IMR-90 (cell line): Measurements from ENCODE around the gene ZNF701. TPM values are rescaled to one million over a fixed set of nuclear protein-coding genes. Genes with fewer than 3 reads are reported as not detected.
A peak's percentile ranks its signal among the peaks of the same experiment; 100 is the strongest.

Experiments
- ATAC-seq: fragments of 200-7000 bp; cut with Tn5 transposase; 2 replicates; pipeline ENCODE4 v1.9.1; 2020; ENCODE audit warnings: low read depth, mild to moderate bottlenecking, moderate library complexity
- BruUV-seq: library from RNA; stranded (reverse); fragments of 400-500 nt; replicated peaks from 2 replicates; lab custom pipeline; 2021; lab: Mats Ljungman, UMichigan
- CTCF ChIA-PET: fragments of 300-600 bp; formaldehyde crosslinking; extraction: SDS; loops from one replicate; lab custom pipeline; 2021; ENCODE audit warnings: antibody characterized with exemption; lab: Yijun Ruan, JAX
- POLR2A ChIA-PET: fragments of 300-600 bp; sonication (Branson Sonifier 250); formaldehyde crosslinking; loops from one replicate; lab custom pipeline; 2022; ENCODE audit warnings: antibody characterized with exemption; ENCODE audit not compliant: unreplicated experiment; lab: Charles Lee
- DNase-seq: peaks from one replicate; pipeline ENCODE4 v3.0.0; 2013
- H2AFZ ChIP-seq: replicated peaks from 2 replicates; pipeline ENCODE3; 2013; ENCODE audit warnings: low read length, mild to moderate bottlenecking; ENCODE audit not compliant: poor library complexity
- H2AK5ac ChIP-seq: 2 replicates; pipeline ENCODE4 v1.6.1; 2013; ENCODE audit warnings: low read depth, low read length, inconsistent platforms
- H2AK9ac ChIP-seq: replicated peaks from 2 replicates; pipeline ENCODE3; 2013; ENCODE audit warnings: mild to moderate bottlenecking, low read depth, low read length, moderate library complexity; ENCODE audit not compliant: poor library complexity
- H2BK120ac ChIP-seq: 2 replicates; pipeline ENCODE4 v1.6.1; 2013; ENCODE audit warnings: low read depth, low read length, inconsistent platforms
- H2BK15ac ChIP-seq: 3 replicates; pipeline ENCODE4 v1.6.1; 2013; ENCODE audit warnings: low read depth, low read length, inconsistent platforms
- H2BK20ac ChIP-seq: 2 replicates; pipeline ENCODE4 v1.6.1; 2013; ENCODE audit warnings: low read depth, mild to moderate bottlenecking, inconsistent platforms, low read length, moderate library complexity
- H2BK5ac ChIP-seq: 2 replicates; pipeline ENCODE4 v1.6.1; 2013; ENCODE audit warnings: mild to moderate bottlenecking, low read depth, low read length, inconsistent platforms; ENCODE audit not compliant: poor library complexity, severe bottlenecking
- H3K14ac ChIP-seq: replicated peaks from 2 replicates; pipeline ENCODE4 v1.6.1; 2013; ENCODE audit warnings: low read depth, low read length, inconsistent platforms
- H3K18ac ChIP-seq: 2 replicates; pipeline ENCODE4 v1.6.1; 2013; ENCODE audit warnings: low read depth, low read length, control low read depth
- H3K23ac ChIP-seq: 2 replicates; pipeline ENCODE4 v1.6.1; 2013; ENCODE audit warnings: low read depth, low read length, inconsistent platforms
- H3K27ac ChIP-seq: 2 replicates; pipeline ENCODE4 v1.5.1; 2013; ENCODE audit warnings: mild to moderate bottlenecking, control low read depth, low read length; ENCODE audit not compliant: insufficient read depth
- H3K27me3 ChIP-seq: 2 replicates; pipeline ENCODE4 v1.6.1; 2013; ENCODE audit warnings: low read length; ENCODE audit not compliant: control insufficient read depth, insufficient read depth
- H3K36me3 ChIP-seq: 2 replicates; pipeline ENCODE4 v1.6.1; 2013; ENCODE audit warnings: low read length, mixed read lengths; ENCODE audit not compliant: control insufficient read depth, insufficient read depth
- H3K4ac ChIP-seq: 2 replicates; pipeline ENCODE4 v1.6.1; 2013; ENCODE audit warnings: low read depth, low read length, inconsistent platforms
- H3K4me1 ChIP-seq: 2 replicates; pipeline ENCODE4 v1.6.1; 2013; ENCODE audit warnings: low read length, mixed read lengths; ENCODE audit not compliant: control insufficient read depth, insufficient read depth
- H3K4me2 ChIP-seq: 2 replicates; pipeline ENCODE4 v1.6.1; 2013; ENCODE audit warnings: low read depth, mild to moderate bottlenecking, control low read depth, low read length, moderate library complexity
- H3K4me3 ChIP-seq: 2 replicates; pipeline ENCODE4 v1.5.1; 2013; ENCODE audit warnings: low read depth, mild to moderate bottlenecking, control low read depth, low read length, moderate library complexity; ENCODE audit not compliant: insufficient read depth
- H3K56ac ChIP-seq: 2 replicates; pipeline ENCODE4 v1.6.1; 2013; ENCODE audit warnings: low read length, inconsistent platforms; ENCODE audit not compliant: insufficient read depth; ENCODE audit errors: extremely low read depth
- H3K79me1 ChIP-seq, 2 experiments: 2 replicates each; pipeline ENCODE4 v1.6.1; 2013; ENCODE audit warnings: low read length in 2 of 2, inconsistent platforms in 1 of 2, low read depth in 1 of 2
- H3K9ac ChIP-seq: 2 replicates; pipeline ENCODE4 v1.6.1; 2013; ENCODE audit warnings: low read depth, low read length, control low read depth
- H3K9me1 ChIP-seq: 2 replicates; pipeline ENCODE4 v1.6.1; 2013; ENCODE audit warnings: low read length, inconsistent platforms; ENCODE audit not compliant: insufficient read depth
- H3K9me3 ChIP-seq: 2 replicates; pipeline ENCODE4 v1.6.1; 2013; ENCODE audit warnings: low read length; ENCODE audit not compliant: control insufficient read depth, insufficient read depth
- H4K20me1 ChIP-seq: 2 replicates; pipeline ENCODE4 v1.6.1; 2013; ENCODE audit warnings: low read length, inconsistent platforms; ENCODE audit not compliant: insufficient read depth
- H4K5ac ChIP-seq: 2 replicates; pipeline ENCODE4 v1.6.1; 2013; ENCODE audit warnings: mild to moderate bottlenecking, low read depth, low read length, control low read depth
- H4K8ac ChIP-seq, 2 experiments: 2 replicates each; pipeline ENCODE4 v1.6.1; 2013; ENCODE audit warnings: low read depth in 2 of 2, low read length in 2 of 2, control low read depth in 1 of 2, inconsistent platforms in 1 of 2
- H4K91ac ChIP-seq: 2 replicates; pipeline ENCODE4 v1.6.1; 2013; ENCODE audit warnings: low read depth, low read length, inconsistent platforms; ENCODE audit not compliant: insufficient read depth
- BHLHE40 ChIP-seq: fragments of 150-350 bp; IDR thresholded peaks from 2 replicates; pipeline ENCODE4 v1.6.1; 2016; ENCODE audit warnings: mild to moderate bottlenecking, low read depth, low read length
- ELK1 ChIP-seq: fragments of 150-350 bp; IDR thresholded peaks from 2 replicates; pipeline ENCODE4 v1.6.1; 2016; ENCODE audit warnings: low read depth, mild to moderate bottlenecking, low read length, moderate library complexity, borderline replicate concordance
- RAD21 ChIP-seq: IDR thresholded peaks from 2 replicates; pipeline ENCODE4 v1.6.1; 2012; ENCODE audit warnings: low read length, improper control_type of control experiment
- WGBS, 2 experiments: methylation state at CpG; one replicate each; pipeline versions ENCODE4 v1.1.5 to v1.1.7; 2013; ENCODE audit warnings: missing lambda C conversion rate in 2 of 2; ENCODE audit not compliant: insufficient read length in 1 of 2; ENCODE audit errors: extremely low coverage in 2 of 2; 5-methylcytosine and 5-hydroxymethylcytosine counted together
- dilution Hi-C: fragments of 300-500 bp; cut with HindIII; formaldehyde crosslinking; loops from one replicate; pipeline ENCODE4 v1.14.3; 2018; ENCODE audit warnings: low sequenced_read_pairs; ENCODE audit not compliant: unreplicated experiment
- in situ Hi-C: fragments of 300-500 bp; cut with MboI; formaldehyde crosslinking; loops from 3 replicates; pipeline ENCODE4 v1.14.3; 2019; ENCODE audit warnings: low sequenced_read_pairs, inconsistent platforms, mixed read lengths
- intact Hi-C: fragments of 100-400 bp; cut with micrococcal nuclease; formaldehyde crosslinking; loops from 2 replicates; pipeline ENCODE4 v1.10.0; 2022
- polyA plus RNA-seq, 3 experiments: library from polyadenylated mRNA; depleted of rRNA; stranded (reverse); fragments of >200 nt; gene quantifications; 2 replicates each; pipeline ENCODE4 v1.2.3, GENCODE V29; 2012; ENCODE audit warnings: low replicate concordance in 1 of 3
- total RNA-seq: library from RNA; depleted of rRNA; stranded (reverse); fragments of >200 nt; gene quantifications from 2 replicates; pipeline ENCODE4 v1.2.3, GENCODE V29; 2012
- TF ChIP-seq, protein P1 (sequence below): fragments of 150-350 bp; IDR thresholded peaks from 2 replicates; pipeline ENCODE4 v1.6.1; 2017; ENCODE audit warnings: mild to moderate bottlenecking, antibody characterized with exemption, low read length, low read depth

The ZNF701 gene
- total and polyA plus RNA-seq, 2 of the 4 experiments (the other 2 are of a cell fraction) = 3.8 to 12.2 TPM

DNA sequence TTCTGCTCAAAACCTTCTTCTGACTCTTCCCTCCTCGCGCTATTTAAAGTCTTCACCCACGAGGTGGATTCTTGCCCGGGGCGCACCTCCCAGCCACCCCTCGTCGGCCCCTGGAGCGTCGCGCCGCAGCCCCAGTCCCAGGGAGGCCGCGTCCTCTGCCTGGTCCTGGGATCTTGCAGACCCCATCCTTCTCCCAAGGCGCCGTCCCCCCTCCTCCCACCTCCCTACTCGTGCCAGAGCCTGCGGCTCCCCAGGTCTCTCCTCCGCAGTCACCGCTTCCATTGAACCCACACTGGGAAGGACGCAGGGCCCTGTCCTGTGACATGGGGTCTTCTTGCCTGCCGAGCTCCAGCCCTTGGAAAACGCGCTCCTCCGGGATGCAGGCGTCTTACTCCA is 42.1 kb upstream of the ZNF701 start:
- in situ Hi-C loops (no loop called here), dilution Hi-C loops (no loop called here), intact Hi-C loops (loop anchor here (5.0 kb wide), 1 partner anchor 131 kb away; the partner anchor contains the start of gene ZNF528)
- BruUV-seq = no TSS peak
- Histone ChIP-seq H3K4me3 (peak overlapping the region; percentile 93), H3K4me1 (peaks cover 3% of the 10 kb centered on the region; the same call in 1 of the 2 replicates), H4K8ac (peak overlapping the region; percentile 93 to 94), H3K4me2 (peak overlapping the region; percentile 90), H3K27me3 (no peaks in the 10 kb centered on the region), H4K91ac (peak overlapping the region; percentile 71; the same call in 1 of the 2 replicates), H2BK5ac (peak overlapping the region; percentile 80), H3K23ac (peak overlapping the region; percentile 90), H2BK20ac (no peak overlapping the region), H4K20me1 (no peaks in the 10 kb centered on the region), H2BK15ac (no peak overlapping the region), H3K9ac (peak overlapping the region; percentile 98), H3K18ac (peak overlapping the region; percentile 74; the same call in 1 of the 2 replicates), H3K36me3 (peaks cover 3% of the 10 kb centered on the region), H3K4ac (peak overlapping the region; percentile 70; the same call in 1 of the 2 replicates), H2BK120ac (no peak overlapping the region), H2AFZ (peak overlapping the region; percentile 92), H3K14ac (peak overlapping the region; percentile 92; the same call in 1 of the 2 replicates), H3K79me1 (peaks cover 30 to 32% of the 10 kb centered on the region in 2 experiments), H3K9me3 (peaks cover 3% of the 10 kb centered on the region), H2AK9ac (peak overlapping the region; percentile 47), H3K27ac (peak overlapping the region; percentile 96), H3K56ac (peak overlapping the region; percentile 75; the same call in 1 of the 2 replicates), H3K9me1 (no peaks in the 10 kb centered on the region), H2AK5ac (0 out of 2 replicates have a peak overlapping the region, but pooled peaks have one; percentile 73), H4K5ac (peak overlapping the region; percentile 40)
- ATAC-seq (peak; percentile 18), DNase-seq (no peak)
- WGBS, 2 experiments = 0% methylated on average over 3 of the region's 25 CpGs; no CpG with 5 or more reads in 1 of the 2 experiments
- POLR2A ChIA-PET = no interaction called here
- CTCF ChIA-PET = interaction anchor here (0.6 kb wide), 1 partner anchor 420 kb away, joined by 3 read pairs; no protein-coding TSS in a partner anchor
- TF ChIP-seq RAD21 (no peak), BHLHE40 (no peak), ELK1 (no peak)
- TF ChIP-seq, protein P1, sequence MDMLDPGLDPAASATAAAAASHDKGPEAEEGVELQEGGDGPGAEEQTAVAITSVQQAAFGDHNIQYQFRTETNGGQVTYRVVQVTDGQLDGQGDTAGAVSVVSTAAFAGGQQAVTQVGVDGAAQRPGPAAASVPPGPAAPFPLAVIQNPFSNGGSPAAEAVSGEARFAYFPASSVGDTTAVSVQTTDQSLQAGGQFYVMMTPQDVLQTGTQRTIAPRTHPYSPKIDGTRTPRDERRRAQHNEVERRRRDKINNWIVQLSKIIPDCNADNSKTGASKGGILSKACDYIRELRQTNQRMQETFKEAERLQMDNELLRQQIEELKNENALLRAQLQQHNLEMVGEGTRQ = no peak
